Measurements from ENCODE around the gene MYBPC2.

GRCh38 chr19:50494186-50495019 is 61.7 kb downstream of the MYBPC2 start:
- TF ChIP-seq EZH2 (IDR thresholded peaks at IDR 0.05) = no peak
- TF ChIP-seq POLR2AphosphoS5 (IDR thresholded peaks at IDR 0.05; ENCODE audit: borderline replicate concordance, low read depth, low read length) = no peak

Measured in SK-N-MC (cell line).